ENCODE results near the gene PRKCA.

PRKCA gene

DNA sequence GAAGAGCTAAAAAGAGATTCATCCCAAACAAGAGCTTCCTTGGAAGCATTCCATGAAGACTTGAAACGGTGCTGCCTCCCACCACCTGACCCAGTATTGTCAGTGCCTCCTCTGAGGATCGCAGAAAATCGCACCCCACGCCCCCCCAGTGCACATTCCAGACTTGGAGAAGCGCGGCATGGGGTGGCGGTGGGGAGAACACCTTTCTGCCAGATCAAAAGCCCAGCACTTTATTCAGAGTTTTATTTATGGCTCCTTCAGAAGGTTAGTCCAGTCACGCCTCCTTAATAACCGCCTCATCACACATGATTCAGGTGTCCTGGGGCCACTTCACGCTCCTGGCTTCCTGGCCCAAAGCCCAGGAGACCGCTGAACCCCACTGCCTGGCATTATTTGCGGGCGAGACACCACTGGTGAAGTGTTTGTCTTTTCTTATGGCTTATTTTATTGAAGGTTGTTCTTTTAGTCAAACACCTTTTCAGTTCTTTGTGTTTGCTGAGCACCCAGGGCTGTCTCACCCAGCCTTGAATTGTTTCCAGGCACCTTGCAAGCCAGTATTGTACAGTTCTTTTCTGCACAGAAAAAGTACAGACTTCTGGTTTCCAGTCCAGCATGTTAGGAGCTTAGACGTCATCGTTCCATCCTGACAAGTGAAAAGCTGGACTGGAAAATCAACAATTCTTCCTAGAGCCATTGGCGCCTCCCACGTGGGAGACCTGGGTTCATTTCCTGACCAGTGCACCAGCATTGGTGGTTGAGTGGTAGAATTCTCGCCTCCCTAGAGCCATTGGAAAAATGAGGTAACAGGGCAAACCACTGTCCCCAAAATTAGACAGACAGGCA lies 452.9 kb downstream of the PRKCA start:
- TF ChIP-seq ZFX (IDR thresholded peaks at IDR 0.05; ENCODE audit: borderline replicate concordance) (no peak), CTCF (IDR thresholded peaks at IDR 0.05) (no peak)
- H3K27ac ChIP-seq = no peak overlapping the region

DNA sequence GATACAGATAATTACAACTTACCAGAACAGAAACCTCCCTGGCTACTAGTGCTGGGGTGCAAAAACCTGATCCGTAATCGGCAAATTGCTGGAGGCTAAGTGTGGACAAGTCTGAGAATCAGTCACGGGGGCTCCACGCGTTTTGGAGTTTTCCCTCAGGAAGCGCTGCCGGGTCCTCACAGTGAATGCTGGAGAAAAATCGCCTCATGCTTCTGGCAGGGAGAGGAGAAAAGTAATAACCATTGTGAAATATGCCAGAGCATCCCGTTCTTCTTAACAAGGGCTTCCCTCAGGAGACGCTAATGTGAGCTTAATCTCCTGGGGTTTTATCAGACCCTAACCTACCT lies 453.5 kb downstream of the PRKCA start:
- no peak overlapping the region for H3K27ac ChIP-seq
- TF ChIP-seq CTCF (IDR thresholded peaks at IDR 0.05) (no peak), ZFX (IDR thresholded peaks at IDR 0.05; ENCODE audit: borderline replicate concordance) (no peak)

- no peak for TF ChIP-seq ZFX (IDR thresholded peaks at IDR 0.05; ENCODE audit: borderline replicate concordance)
- TF ChIP-seq CTCF (IDR thresholded peaks at IDR 0.05) = no peak
- H3K27ac ChIP-seq = no peak overlapping the region
Measured at GRCh38 chr17:66760324-66760723, 457.9 kb downstream of the PRKCA start.

- no peak overlapping the region for H3K27ac ChIP-seq
- TF ChIP-seq CTCF (IDR thresholded peaks at IDR 0.05) (no peak), ZFX (IDR thresholded peaks at IDR 0.05; ENCODE audit: borderline replicate concordance) (no peak)
Measured at GRCh38 chr17:66762276-66762675, 459.9 kb downstream of the PRKCA start.

DNA sequence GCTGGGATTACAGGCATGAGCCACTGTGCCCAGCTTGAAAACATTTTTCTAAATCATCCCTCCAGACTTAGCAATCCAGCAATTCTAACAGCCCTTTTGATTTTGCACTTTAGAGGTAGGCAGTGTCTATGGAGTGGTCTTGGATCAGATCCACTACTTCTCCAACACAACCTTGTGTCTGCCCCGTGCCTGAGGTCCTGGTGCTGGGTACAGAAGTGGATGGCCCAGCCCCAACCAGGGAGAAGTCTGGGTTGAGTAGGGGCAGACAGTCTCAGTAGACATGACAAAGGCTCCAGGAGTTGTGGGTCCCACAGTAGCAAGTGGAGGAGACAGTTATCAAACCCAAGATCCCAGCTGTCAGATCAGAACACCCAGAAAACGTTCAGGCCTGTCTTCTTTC lies 460.6 kb downstream of the PRKCA start:
- TF ChIP-seq ZFX (IDR thresholded peaks at IDR 0.05; ENCODE audit: borderline replicate concordance) (no peak), CTCF (IDR thresholded peaks at IDR 0.05) (no peak)
- H3K27ac ChIP-seq = no peak overlapping the region

DNA sequence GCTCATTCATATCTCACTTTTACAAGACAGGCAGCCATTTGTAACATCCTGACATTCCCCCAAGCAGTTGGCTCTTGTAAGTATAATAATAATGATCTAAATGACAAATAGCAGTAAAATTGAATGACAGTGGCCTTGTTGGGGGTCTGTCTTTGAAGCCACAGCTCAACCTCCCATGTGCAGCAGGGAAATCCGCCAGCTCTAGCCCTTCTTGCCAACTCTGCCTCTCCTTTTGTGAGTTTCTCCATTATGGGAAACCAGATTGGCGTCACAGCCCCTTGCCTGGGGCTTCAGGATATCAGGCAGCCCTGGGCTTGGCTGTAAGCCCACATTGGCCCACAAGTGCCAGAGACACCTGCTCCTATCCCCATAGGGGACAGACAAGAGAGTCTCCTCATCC lies 462.1 kb downstream of the PRKCA start:
- TF ChIP-seq ZFX (IDR thresholded peaks at IDR 0.05; ENCODE audit: borderline replicate concordance) (no peak), CTCF (IDR thresholded peaks at IDR 0.05) (no peak)
- H3K27ac ChIP-seq = no peak overlapping the region

GRCh38 chr17:66767154-66767933 lies 464.9 kb downstream of the PRKCA start:
- no peak for TF ChIP-seq CTCF (IDR thresholded peaks at IDR 0.05)
- no peak for TF ChIP-seq ZFX (IDR thresholded peaks at IDR 0.05; ENCODE audit: borderline replicate concordance)
- H3K27ac ChIP-seq = no peak overlapping the region
